GM23338 (cell line): Measurements from ENCODE around the gene CYP19A1. TPM values are rescaled to one million over a fixed set of nuclear protein-coding genes. Genes with fewer than 3 reads are reported as not detected.

Experiments used
- ATAC-seq: fragments of 200-7000 bp; cut with Tn5 transposase; 3 replicates; pipeline ENCODE4 v1.9.1; 2020
- DNase-seq: peaks from one replicate; pipeline ENCODE4 v3.0.0-alpha.2; 2015; ENCODE audit warnings: low spot score
- H2AFZ ChIP-seq: fragments of 200-600 bp; sonication (generic); 2 replicates; pipeline ENCODE4 v1.8.0; 2016; ENCODE audit warnings: antibody characterized with exemption, mild to moderate bottlenecking, moderate library complexity
- H3F3A ChIP-seq: fragments of 200-600 bp; sonication (generic); replicated peaks from 2 replicates; pipeline ENCODE4 v1.8.0; 2017; ENCODE audit warnings: antibody characterized with exemption, mixed run types, low read depth
- H3K27ac ChIP-seq: fragments of 200-600 bp; sonication (generic); 2 replicates; pipeline ENCODE4 v1.6.1; 2016; ENCODE audit warnings: low read depth
- H3K27me3 ChIP-seq: fragments of 200-600 bp; sonication (generic); 2 replicates; pipeline ENCODE4 v1.8.0; 2016; ENCODE audit warnings: mild to moderate bottlenecking, mixed run types, moderate library complexity; ENCODE audit not compliant: insufficient read depth
- H3K36me3 ChIP-seq: fragments of 200-600 bp; sonication (generic); 2 replicates; pipeline ENCODE4 v1.8.0; 2016; ENCODE audit warnings: mild to moderate bottlenecking; ENCODE audit not compliant: insufficient read depth
- H3K4me1 ChIP-seq: fragments of 200-600 bp; sonication (generic); 2 replicates; pipeline ENCODE4 v1.8.0; 2016; ENCODE audit warnings: mild to moderate bottlenecking, moderate library complexity; ENCODE audit not compliant: insufficient read depth
- H3K4me2 ChIP-seq: fragments of 200-600 bp; sonication (generic); 2 replicates; pipeline ENCODE4 v1.7.1; 2017; ENCODE audit warnings: mixed run types
- H3K4me3 ChIP-seq: fragments of 200-600 bp; sonication (generic); 2 replicates; pipeline ENCODE4 v1.6.1; 2016; ENCODE audit warnings: mixed run types
- H3K79me2 ChIP-seq: fragments of 200-600 bp; sonication (generic); replicated peaks from 2 replicates; pipeline ENCODE4 v1.8.0; 2017; ENCODE audit warnings: mild to moderate bottlenecking; ENCODE audit not compliant: insufficient read depth
- H3K9me2 ChIP-seq: fragments of 200-600 bp; sonication (generic); 2 replicates; pipeline ENCODE4 v1.8.0; 2017; ENCODE audit not compliant: insufficient read depth
- H4K20me1 ChIP-seq: fragments of 200-600 bp; sonication (generic); replicated peaks from 2 replicates; pipeline ENCODE4 v1.8.0; 2017; ENCODE audit warnings: mild to moderate bottlenecking; ENCODE audit not compliant: insufficient read depth
- H3K27ac Mint-ChIP-seq: 2 replicates; pipeline ENCODE4 v1.8.0; 2020; ENCODE audit warnings: inconsistent platforms, mild to moderate bottlenecking, moderate library complexity, mixed read lengths
- H3K27me3 Mint-ChIP-seq: 3 replicates; pipeline ENCODE4 v1.8.0; 2022; ENCODE audit warnings: low read depth, mild to moderate bottlenecking, moderate library complexity, mixed read lengths, inconsistent platforms; ENCODE audit not compliant: insufficient read depth, poor library complexity
- H3K36me3 Mint-ChIP-seq: 3 replicates; pipeline ENCODE4 v1.8.0; 2021; ENCODE audit warnings: low read depth, mild to moderate bottlenecking, inconsistent platforms, moderate library complexity, mixed read lengths
- H3K4me1 Mint-ChIP-seq: 3 replicates; pipeline ENCODE4 v1.8.0; 2020; ENCODE audit warnings: mild to moderate bottlenecking, inconsistent platforms, mixed read lengths
- H3K4me3 Mint-ChIP-seq: 3 replicates; pipeline ENCODE4 v1.8.0; 2021; ENCODE audit warnings: moderate library complexity, mild to moderate bottlenecking, inconsistent platforms, mixed read lengths
- H3K9me3 Mint-ChIP-seq: 3 replicates; pipeline ENCODE4 v1.8.0; 2020; ENCODE audit warnings: moderate library complexity, mild to moderate bottlenecking, inconsistent platforms, mixed read lengths
- EZH2phosphoT487 ChIP-seq: fragments of 200-600 bp; sonication (generic); IDR thresholded peaks from one replicate; pipeline ENCODE4 v1.8.1; 2018; ENCODE audit warnings: antibody characterized with exemption; ENCODE audit not compliant: unreplicated experiment
- JUNB ChIP-seq: IDR thresholded peaks from one replicate; pipeline ENCODE4 v1.6.1; 2016; ENCODE audit warnings: antibody characterized with exemption; ENCODE audit not compliant: unreplicated experiment
- NANOG ChIP-seq: IDR thresholded peaks from 2 replicates; pipeline ENCODE4 v1.6.1; 2016; ENCODE audit warnings: antibody characterized with exemption, borderline replicate concordance
- POLR2AphosphoS5 ChIP-seq: IDR thresholded peaks from 2 replicates; pipeline ENCODE4 v1.6.1; 2016; ENCODE audit warnings: antibody characterized with exemption, low read depth
- STAT1 ChIP-seq: IDR thresholded peaks from one replicate; pipeline ENCODE4 v1.6.1; 2016; ENCODE audit warnings: antibody characterized with exemption; ENCODE audit not compliant: unreplicated experiment
- ZNF114 ChIP-seq: fragments of 250-450 bp; sonication (Bioruptor Pico); IDR thresholded peaks from 2 replicates; pipeline ENCODE4 v1.5.0; 2020; ENCODE audit warnings: mild to moderate bottlenecking, moderate library complexity
- ZNF331 ChIP-seq: fragments of 250-450 bp; sonication (Bioruptor Pico); IDR thresholded peaks from 2 replicates; pipeline ENCODE4 v1.5.0; 2020; ENCODE audit warnings: low read depth, mild to moderate bottlenecking, moderate library complexity
- polyA plus RNA-seq: library from polyadenylated mRNA; unstranded; fragments of >200 nt; fragmentation: Nextera tagmentation; extraction: Ambion mirVana; gene quantifications from 2 replicates; pipeline ENCODE4 v1.2.1, GENCODE V29; 2016
- total RNA-seq: library from RNA; depleted of rRNA; stranded (reverse); fragments of >200 nt; shearing (Covaris generic); gene quantifications from 2 replicates; pipeline ENCODE4 v1.2.3, GENCODE V29; 2014
- TF ChIP-seq, protein P1 (sequence below): fragments of 250-450 bp; sonication (Bioruptor Pico); IDR thresholded peaks from 2 replicates; pipeline ENCODE4 v1.5.0; 2020; ENCODE audit warnings: mild to moderate bottlenecking, moderate library complexity
- TF ChIP-seq, protein P2 (sequence below): IDR thresholded peaks from 2 replicates; pipeline ENCODE4 v1.6.1; 2016; ENCODE audit warnings: antibody characterized with exemption
- TF ChIP-seq, protein P3 (sequence below), 2 experiments: fragments of 200-600 bp in 1 of 2; sonication (generic) in 1 of 2; conservative IDR thresholded peaks; 2 replicates each; pipeline versions ENCODE4 v1.5.1 to v1.6.1; 2016 to 2017; ENCODE audit warnings: antibody characterized with exemption in 2 of 2, low read depth in 2 of 2, mild to moderate bottlenecking in 2 of 2, moderate library complexity in 1 of 2

Gene CYP19A1
- total and polyA plus RNA-seq, 2 experiments from 2014 or later = 0.42 TPM; not detected in 1

DNA sequence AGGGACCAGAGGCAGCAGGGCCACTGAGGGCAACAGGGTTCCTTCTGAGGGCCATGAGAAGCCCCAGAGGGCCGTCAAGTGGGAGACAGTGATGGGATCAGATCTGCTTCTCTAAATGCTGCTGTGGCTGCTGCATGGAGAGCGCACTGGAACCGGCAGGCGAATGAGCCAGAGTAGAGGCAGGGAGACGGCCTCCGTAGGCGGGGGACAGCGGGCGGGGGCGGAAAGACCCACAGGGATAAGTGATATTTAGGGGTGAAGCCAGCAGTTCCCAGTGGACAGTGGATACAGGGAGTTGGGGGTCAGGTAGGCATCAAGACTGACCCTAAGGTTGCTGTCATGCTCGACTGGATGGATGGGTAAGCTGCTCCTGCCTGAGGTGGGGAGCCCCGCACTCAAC lies 48.1 kb upstream of the CYP19A1 start:
- ATAC-seq (no peak), DNase-seq (no peak)
- H3K36me3 Mint-ChIP-seq = peaks cover 4% of the 10 kb centered on the region; the same call in 1 of the 3 replicates
- Histone ChIP-seq H3K4me3 (no peak overlapping the region), H3K4me2 (no peak overlapping the region), H4K20me1 (no peaks in the 10 kb centered on the region), H3F3A (no peaks in the 10 kb centered on the region), H2AFZ (no peak overlapping the region), H3K9me2 (peaks cover 4% of the 10 kb centered on the region; the same call in 1 of the 2 replicates), H3K79me2 (no peaks in the 10 kb centered on the region), H3K27me3 (no peaks in the 10 kb centered on the region), H3K36me3 (no peaks in the 10 kb centered on the region), H3K4me1 (peaks cover 13% of the 10 kb centered on the region; the same call in 1 of the 2 replicates), H3K27ac (no peak overlapping the region)
- H3K27me3 Mint-ChIP-seq = no peaks in the 10 kb centered on the region
- H3K27ac Mint-ChIP-seq = no peak overlapping the region
- peaks cover 6% of the 10 kb centered on the region; the same call in 2 of the 3 replicates for H3K9me3 Mint-ChIP-seq
- TF ChIP-seq EZH2phosphoT487 (no peak), NANOG (no peak)
- H3K4me3 Mint-ChIP-seq = no peak overlapping the region
- H3K4me1 Mint-ChIP-seq = peaks cover 22% of the 10 kb centered on the region

DNA sequence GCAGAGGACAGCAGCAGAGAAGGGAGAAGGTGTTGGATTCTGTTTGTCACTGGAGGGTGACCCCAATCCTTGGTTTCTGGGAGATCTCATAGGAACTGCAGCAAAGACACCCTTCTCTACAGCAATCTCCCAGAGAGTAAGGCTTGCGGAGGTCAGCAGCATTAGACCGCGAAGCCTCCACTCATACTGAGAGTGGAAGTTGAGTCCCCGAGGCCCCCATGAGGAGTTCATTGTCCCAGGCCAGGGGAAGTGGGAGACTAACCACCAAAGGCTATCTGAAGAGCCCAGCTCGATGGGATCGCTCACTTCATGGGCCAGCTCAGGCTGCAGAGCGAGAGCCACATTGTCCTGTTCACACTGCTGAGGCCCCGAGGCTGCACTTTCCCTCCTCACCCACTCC lies 47.6 kb upstream of the CYP19A1 start:
- Histone ChIP-seq H3K27me3 (no peaks in the 10 kb centered on the region), H3K36me3 (no peaks in the 10 kb centered on the region), H3K79me2 (no peaks in the 10 kb centered on the region), H3K9me2 (0 out of 2 replicates have a peak, but pooled peaks cover 4% of the 10 kb centered on the region), H3K4me3 (no peak overlapping the region), H3K4me2 (no peak overlapping the region), H3K4me1 (peaks cover 13% of the 10 kb centered on the region; the same call in 1 of the 2 replicates), H3F3A (no peaks in the 10 kb centered on the region), H4K20me1 (no peaks in the 10 kb centered on the region), H2AFZ (no peak overlapping the region), H3K27ac (no peak overlapping the region)
- ATAC-seq (no peak), DNase-seq (no peak)
- Mint-ChIP-seq H3K4me1 (peaks cover 18% of the 10 kb centered on the region), H3K4me3 (no peak overlapping the region), H3K36me3 (peaks cover under 1% of the 10 kb centered on the region; the same call in 1 of the 3 replicates), H3K27me3 (no peaks in the 10 kb centered on the region), H3K9me3 (peaks cover 1% of the 10 kb centered on the region; the same call in 2 of the 3 replicates), H3K27ac (no peak overlapping the region)
- TF ChIP-seq NANOG = no peak
- TF ChIP-seq ZNF114 (CRISPR knock-in tag) = no peak
- TF ChIP-seq POLR2AphosphoS5 = no peak
- TF ChIP-seq, protein P1, sequence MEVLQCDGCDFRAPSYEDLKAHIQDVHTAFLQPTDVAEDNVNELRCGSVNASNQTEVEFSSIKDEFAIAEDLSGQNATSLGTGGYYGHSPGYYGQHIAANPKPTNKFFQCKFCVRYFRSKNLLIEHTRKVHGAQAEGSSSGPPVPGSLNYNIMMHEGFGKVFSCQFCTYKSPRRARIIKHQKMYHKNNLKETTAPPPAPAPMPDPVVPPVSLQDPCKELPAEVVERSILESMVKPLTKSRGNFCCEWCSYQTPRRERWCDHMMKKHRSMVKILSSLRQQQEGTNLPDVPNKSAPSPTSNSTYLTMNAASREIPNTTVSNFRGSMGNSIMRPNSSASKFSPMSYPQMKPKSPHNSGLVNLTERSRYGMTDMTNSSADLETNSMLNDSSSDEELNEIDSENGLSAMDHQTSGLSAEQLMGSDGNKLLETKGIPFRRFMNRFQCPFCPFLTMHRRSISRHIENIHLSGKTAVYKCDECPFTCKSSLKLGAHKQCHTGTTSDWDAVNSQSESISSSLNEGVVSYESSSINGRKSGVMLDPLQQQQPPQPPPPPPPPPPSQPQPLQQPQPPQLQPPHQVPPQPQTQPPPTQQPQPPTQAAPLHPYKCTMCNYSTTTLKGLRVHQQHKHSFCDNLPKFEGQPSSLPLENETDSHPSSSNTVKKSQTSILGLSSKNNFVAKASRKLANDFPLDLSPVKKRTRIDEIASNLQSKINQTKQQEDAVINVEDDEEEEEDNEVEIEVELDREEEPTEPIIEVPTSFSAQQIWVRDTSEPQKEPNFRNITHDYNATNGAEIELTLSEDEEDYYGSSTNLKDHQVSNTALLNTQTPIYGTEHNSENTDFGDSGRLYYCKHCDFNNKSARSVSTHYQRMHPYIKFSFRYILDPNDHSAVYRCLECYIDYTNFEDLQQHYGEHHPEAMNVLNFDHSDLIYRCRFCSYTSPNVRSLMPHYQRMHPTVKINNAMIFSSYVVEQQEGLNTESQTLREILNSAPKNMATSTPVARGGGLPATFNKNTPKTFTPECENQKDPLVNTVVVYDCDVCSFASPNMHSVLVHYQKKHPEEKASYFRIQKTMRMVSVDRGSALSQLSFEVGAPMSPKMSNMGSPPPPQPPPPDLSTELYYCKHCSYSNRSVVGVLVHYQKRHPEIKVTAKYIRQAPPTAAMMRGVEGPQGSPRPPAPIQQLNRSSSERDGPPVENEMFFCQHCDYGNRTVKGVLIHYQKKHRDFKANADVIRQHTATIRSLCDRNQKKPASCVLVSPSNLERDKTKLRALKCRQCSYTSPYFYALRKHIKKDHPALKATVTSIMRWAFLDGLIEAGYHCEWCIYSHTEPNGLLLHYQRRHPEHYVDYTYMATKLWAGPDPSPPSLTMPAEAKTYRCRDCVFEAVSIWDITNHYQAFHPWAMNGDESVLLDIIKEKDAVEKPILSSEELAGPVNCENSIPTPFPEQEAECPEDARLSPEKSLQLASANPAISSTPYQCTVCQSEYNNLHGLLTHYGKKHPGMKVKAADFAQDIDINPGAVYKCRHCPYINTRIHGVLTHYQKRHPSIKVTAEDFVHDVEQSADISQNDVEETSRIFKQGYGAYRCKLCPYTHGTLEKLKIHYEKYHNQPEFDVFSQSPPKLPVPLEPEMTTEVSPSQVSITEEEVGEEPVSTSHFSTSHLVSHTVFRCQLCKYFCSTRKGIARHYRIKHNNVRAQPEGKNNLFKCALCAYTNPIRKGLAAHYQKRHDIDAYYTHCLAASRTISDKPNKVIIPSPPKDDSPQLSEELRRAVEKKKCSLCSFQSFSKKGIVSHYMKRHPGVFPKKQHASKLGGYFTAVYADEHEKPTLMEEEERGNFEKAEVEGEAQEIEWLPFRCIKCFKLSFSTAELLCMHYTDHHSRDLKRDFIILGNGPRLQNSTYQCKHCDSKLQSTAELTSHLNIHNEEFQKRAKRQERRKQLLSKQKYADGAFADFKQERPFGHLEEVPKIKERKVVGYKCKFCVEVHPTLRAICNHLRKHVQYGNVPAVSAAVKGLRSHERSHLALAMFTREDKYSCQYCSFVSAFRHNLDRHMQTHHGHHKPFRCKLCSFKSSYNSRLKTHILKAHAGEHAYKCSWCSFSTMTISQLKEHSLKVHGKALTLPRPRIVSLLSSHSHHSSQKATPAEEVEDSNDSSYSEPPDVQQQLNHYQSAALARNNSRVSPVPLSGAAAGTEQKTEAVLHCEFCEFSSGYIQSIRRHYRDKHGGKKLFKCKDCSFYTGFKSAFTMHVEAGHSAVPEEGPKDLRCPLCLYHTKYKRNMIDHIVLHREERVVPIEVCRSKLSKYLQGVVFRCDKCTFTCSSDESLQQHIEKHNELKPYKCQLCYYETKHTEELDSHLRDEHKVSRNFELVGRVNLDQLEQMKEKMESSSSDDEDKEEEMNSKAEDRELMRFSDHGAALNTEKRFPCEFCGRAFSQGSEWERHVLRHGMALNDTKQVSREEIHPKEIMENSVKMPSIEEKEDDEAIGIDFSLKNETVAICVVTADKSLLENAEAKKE = no peak
- TF ChIP-seq JUNB = no peak
- TF ChIP-seq, protein P2, sequence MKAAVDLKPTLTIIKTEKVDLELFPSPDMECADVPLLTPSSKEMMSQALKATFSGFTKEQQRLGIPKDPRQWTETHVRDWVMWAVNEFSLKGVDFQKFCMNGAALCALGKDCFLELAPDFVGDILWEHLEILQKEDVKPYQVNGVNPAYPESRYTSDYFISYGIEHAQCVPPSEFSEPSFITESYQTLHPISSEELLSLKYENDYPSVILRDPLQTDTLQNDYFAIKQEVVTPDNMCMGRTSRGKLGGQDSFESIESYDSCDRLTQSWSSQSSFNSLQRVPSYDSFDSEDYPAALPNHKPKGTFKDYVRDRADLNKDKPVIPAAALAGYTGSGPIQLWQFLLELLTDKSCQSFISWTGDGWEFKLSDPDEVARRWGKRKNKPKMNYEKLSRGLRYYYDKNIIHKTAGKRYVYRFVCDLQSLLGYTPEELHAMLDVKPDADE = no peak
- no peak for TF ChIP-seq ZNF331 (CRISPR knock-in tag)
- TF ChIP-seq, protein P3, sequence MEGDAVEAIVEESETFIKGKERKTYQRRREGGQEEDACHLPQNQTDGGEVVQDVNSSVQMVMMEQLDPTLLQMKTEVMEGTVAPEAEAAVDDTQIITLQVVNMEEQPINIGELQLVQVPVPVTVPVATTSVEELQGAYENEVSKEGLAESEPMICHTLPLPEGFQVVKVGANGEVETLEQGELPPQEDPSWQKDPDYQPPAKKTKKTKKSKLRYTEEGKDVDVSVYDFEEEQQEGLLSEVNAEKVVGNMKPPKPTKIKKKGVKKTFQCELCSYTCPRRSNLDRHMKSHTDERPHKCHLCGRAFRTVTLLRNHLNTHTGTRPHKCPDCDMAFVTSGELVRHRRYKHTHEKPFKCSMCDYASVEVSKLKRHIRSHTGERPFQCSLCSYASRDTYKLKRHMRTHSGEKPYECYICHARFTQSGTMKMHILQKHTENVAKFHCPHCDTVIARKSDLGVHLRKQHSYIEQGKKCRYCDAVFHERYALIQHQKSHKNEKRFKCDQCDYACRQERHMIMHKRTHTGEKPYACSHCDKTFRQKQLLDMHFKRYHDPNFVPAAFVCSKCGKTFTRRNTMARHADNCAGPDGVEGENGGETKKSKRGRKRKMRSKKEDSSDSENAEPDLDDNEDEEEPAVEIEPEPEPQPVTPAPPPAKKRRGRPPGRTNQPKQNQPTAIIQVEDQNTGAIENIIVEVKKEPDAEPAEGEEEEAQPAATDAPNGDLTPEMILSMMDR (conservative IDR thresholded peaks at IDR 0.05; ENCODE audit: low read depth in 2 of 2) = no peak
- TF ChIP-seq EZH2phosphoT487 = no peak
- TF ChIP-seq STAT1 = no peak
